GM23248 (cell line): Measurements from ENCODE around the gene LNX2. TPM values are rescaled to one million over a fixed set of nuclear protein-coding genes. Genes with fewer than 3 reads are reported as not detected.

Source experiments
- DNase-seq: peaks from one replicate; pipeline ENCODE4 v3.0.0-alpha.2; 2015
- H2AFZ ChIP-seq: fragments of 200-600 bp; sonication (generic); 2 replicates; pipeline ENCODE4 v1.6.1; 2016; ENCODE audit warnings: antibody characterized with exemption
- H3F3A ChIP-seq: fragments of 200-600 bp; sonication (generic); 2 replicates; pipeline ENCODE4 v1.6.1; 2016; ENCODE audit warnings: mild to moderate bottlenecking, antibody characterized with exemption, mixed run types; ENCODE audit not compliant: insufficient read depth
- H3K27ac ChIP-seq: fragments of 200-600 bp; sonication (generic); 2 replicates; pipeline ENCODE4 v1.5.1; 2016; ENCODE audit warnings: mild to moderate bottlenecking
- H3K27me3 ChIP-seq: fragments of 200-600 bp; sonication (generic); replicated peaks from 2 replicates; pipeline ENCODE4 v1.6.1; 2016; ENCODE audit warnings: mild to moderate bottlenecking; ENCODE audit not compliant: insufficient read depth
- H3K36me3 ChIP-seq: fragments of 200-600 bp; sonication (generic); 2 replicates; pipeline ENCODE4 v1.6.1; 2016; ENCODE audit warnings: low read depth, mild to moderate bottlenecking
- H3K4me1 ChIP-seq: fragments of 200-600 bp; sonication (generic); 2 replicates; pipeline ENCODE4 v1.6.1; 2016; ENCODE audit warnings: mild to moderate bottlenecking; ENCODE audit not compliant: insufficient read depth
- H3K4me2 ChIP-seq: fragments of 200-600 bp; sonication (generic); one replicate; pipeline ENCODE4 v1.6.1; 2016; ENCODE audit warnings: mild to moderate bottlenecking; ENCODE audit not compliant: unreplicated experiment
- H3K4me3 ChIP-seq: fragments of 200-600 bp; sonication (generic); 2 replicates; pipeline ENCODE4 v1.5.1; 2016; ENCODE audit warnings: mild to moderate bottlenecking
- H3K79me2 ChIP-seq: fragments of 200-600 bp; sonication (generic); 2 replicates; pipeline ENCODE4 v1.6.1; 2016; ENCODE audit warnings: mild to moderate bottlenecking; ENCODE audit not compliant: insufficient read depth
- H3K9ac ChIP-seq: fragments of 200-600 bp; sonication (generic); 2 replicates; pipeline ENCODE4 v1.6.1; 2016; ENCODE audit warnings: mild to moderate bottlenecking
- H3K9me2 ChIP-seq: fragments of 200-600 bp; sonication (generic); 2 replicates; pipeline ENCODE4 v1.6.1; 2016; ENCODE audit warnings: mixed run types, mild to moderate bottlenecking, moderate library complexity; ENCODE audit not compliant: insufficient read depth
- H3K9me3 ChIP-seq: fragments of 200-600 bp; sonication (generic); one replicate; pipeline ENCODE4 v1.6.1; 2017; ENCODE audit warnings: low read depth
- H4K20me1 ChIP-seq: fragments of 200-600 bp; sonication (generic); 2 replicates; pipeline ENCODE4 v1.6.0; 2016; ENCODE audit not compliant: insufficient read depth
- EZH2 ChIP-seq: fragments of 200-600 bp; sonication (generic); IDR thresholded peaks from 2 replicates; pipeline ENCODE4 v1.6.1; 2018; ENCODE audit warnings: antibody characterized with exemption, mild to moderate bottlenecking; ENCODE audit not compliant: insufficient read depth, poor library complexity, severe bottlenecking
- EZH2phosphoT487 ChIP-seq: fragments of 200-600 bp; sonication (generic); IDR thresholded peaks from 2 replicates; pipeline ENCODE4 v1.6.1; 2018; ENCODE audit warnings: antibody characterized with exemption, moderate library complexity, mild to moderate bottlenecking, low read depth; ENCODE audit not compliant: insufficient read depth
- WGBS, 2 experiments: methylation state at CpG; one replicate each; pipeline ENCODE4 v1.1.6; 2015 to 2017; ENCODE audit warnings: low lambda C conversion rate in 2 of 2, low coverage in 1 of 2; ENCODE audit errors: missing lambda C conversion rate in 2 of 2; 5-methylcytosine and 5-hydroxymethylcytosine counted together
- in situ Hi-C: fragments of 300-500 bp; cut with MboI; formaldehyde crosslinking; loops from 2 replicates; pipeline ENCODE4 v1.15.0; 2020
- polyA plus RNA-seq: library from polyadenylated mRNA; unstranded; fragments of >200 nt; fragmentation: Nextera tagmentation; extraction: Ambion mirVana; gene quantifications from 2 replicates; pipeline ENCODE4 v1.2.1, GENCODE V29; 2016
- total RNA-seq: library from RNA; depleted of rRNA; stranded (reverse); fragments of >200 nt; shearing (Covaris generic); gene quantifications from 2 replicates; pipeline ENCODE4 v1.2.3, GENCODE V29; 2014

LNX2 gene
- total and polyA plus RNA-seq, 2 experiments from 2014 or later, result 2.0 to 2.6 TPM

GRCh38 chr13:27549406-27549981 is 70.8 kb downstream of the LNX2 start:
- H3K27ac ChIP-seq, result no peak overlapping the region
- WGBS, 2 experiments, result 92 to 93% methylated on average over 8 of the region's 8 CpGs
- in situ Hi-C loops, result no loop called here
- H3K9me3 ChIP-seq, result no peaks in the 10 kb centered on the region
- H2AFZ ChIP-seq, result no peak overlapping the region
- no peak overlapping the region for H3K4me3 ChIP-seq
- H3K4me1 ChIP-seq, result no peaks in the 10 kb centered on the region
- H3K36me3 ChIP-seq, result no peaks in the 10 kb centered on the region
- H3K9me2 ChIP-seq, result no peaks in the 10 kb centered on the region
- H3K9ac ChIP-seq, result no peak overlapping the region
- no peak for DNase-seq
- H4K20me1 ChIP-seq, result no peaks in the 10 kb centered on the region
- TF ChIP-seq EZH2phosphoT487 (no peak), EZH2 (no peak)
- no peaks in the 10 kb centered on the region for H3K79me2 ChIP-seq
- H3K4me2 ChIP-seq, result no peak overlapping the region
- H3F3A ChIP-seq, result no peaks in the 10 kb centered on the region
- no peaks in the 10 kb centered on the region for H3K27me3 ChIP-seq

GRCh38 chr13:27542220-27542619 is 78.1 kb downstream of the LNX2 start:
- in situ Hi-C loops, result no loop called here
- Histone ChIP-seq H4K20me1 (no peaks in the 10 kb centered on the region), H3K9me3 (no peaks in the 10 kb centered on the region), H3K4me3 (no peak overlapping the region), H3K9ac (no peak overlapping the region), H3K27ac (no peak overlapping the region), H3K4me1 (no peaks in the 10 kb centered on the region), H3F3A (no peaks in the 10 kb centered on the region), H3K27me3 (no peaks in the 10 kb centered on the region), H3K36me3 (no peaks in the 10 kb centered on the region), H3K79me2 (no peaks in the 10 kb centered on the region), H3K4me2 (no peak overlapping the region), H3K9me2 (no peaks in the 10 kb centered on the region), H2AFZ (no peak overlapping the region)
- DNase-seq, result no peak
- 84 to 91% methylated on average over 3 of the region's 3 CpGs for WGBS, 2 experiments
- no peak for TF ChIP-seq EZH2
- no peak for TF ChIP-seq EZH2phosphoT487

- no peak overlapping the region for H3K9ac ChIP-seq
- no peak for DNase-seq
- H3K9me2 ChIP-seq, result no peaks in the 10 kb centered on the region
- H3K27me3 ChIP-seq, result no peaks in the 10 kb centered on the region
- H3K4me3 ChIP-seq, result no peak overlapping the region
- no peaks in the 10 kb centered on the region for H3F3A ChIP-seq
- no peak overlapping the region for H3K4me2 ChIP-seq
- H3K27ac ChIP-seq, result no peak overlapping the region
- 79 to 86% methylated on average over 3 of the region's 3 CpGs for WGBS, 2 experiments
- TF ChIP-seq EZH2, result no peak
- no peak for TF ChIP-seq EZH2phosphoT487
- H2AFZ ChIP-seq, result no peak overlapping the region
- H3K79me2 ChIP-seq, result no peaks in the 10 kb centered on the region
- in situ Hi-C loops, result no loop called here
- H3K9me3 ChIP-seq, result no peaks in the 10 kb centered on the region
- H3K36me3 ChIP-seq, result no peaks in the 10 kb centered on the region
- no peaks in the 10 kb centered on the region for H3K4me1 ChIP-seq
- no peaks in the 10 kb centered on the region for H4K20me1 ChIP-seq
Measured at GRCh38 chr13:27541386-27541785, 78.9 kb downstream of the LNX2 start.

DNA sequence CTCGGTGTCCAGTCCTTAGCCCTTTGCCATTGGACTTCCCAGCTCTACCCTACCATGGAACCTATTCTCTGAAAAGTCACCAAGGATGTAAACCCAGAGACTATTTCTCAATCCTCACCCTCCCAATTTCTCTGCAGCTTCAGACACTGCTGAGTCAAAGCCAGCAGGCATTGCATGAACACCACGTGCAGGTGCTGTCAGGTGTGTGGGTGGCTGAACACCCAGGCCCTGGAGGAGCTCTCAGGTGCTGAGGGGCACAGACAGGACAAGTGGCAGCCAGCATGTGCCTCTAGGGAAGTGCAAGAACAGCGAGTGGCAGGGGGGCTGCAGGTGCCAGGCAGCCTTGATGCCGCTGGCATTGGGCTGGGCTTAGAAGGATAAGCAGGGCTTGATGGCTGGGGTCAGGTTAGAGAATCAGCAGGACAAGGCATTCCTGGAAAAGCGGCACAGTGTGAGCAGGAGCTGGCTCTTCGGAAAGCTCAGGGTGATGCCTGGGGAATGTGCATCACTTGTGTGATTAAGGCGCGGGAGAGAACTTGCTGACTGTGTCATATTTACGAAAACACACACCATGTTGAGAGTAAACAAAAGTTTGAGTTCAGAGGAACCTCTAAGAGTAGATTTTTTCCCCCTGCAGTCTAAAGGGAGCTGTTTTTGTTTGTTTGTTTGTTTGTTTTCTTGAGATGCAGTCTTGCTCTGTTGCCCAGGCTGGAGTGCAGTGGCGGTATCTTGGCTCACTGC is 83.8 kb downstream of the LNX2 start:
- no peak overlapping the region for H3K27ac ChIP-seq
- TF ChIP-seq EZH2phosphoT487, result no peak
- no peak for TF ChIP-seq EZH2
- H3K4me3 ChIP-seq, result no peak overlapping the region
- no peak overlapping the region for H3K9ac ChIP-seq
- H3K4me1 ChIP-seq, result no peaks in the 10 kb centered on the region
- H3K9me3 ChIP-seq, result no peaks in the 10 kb centered on the region
- 82 to 85% methylated on average over 10 of the region's 10 CpGs for WGBS, 2 experiments
- no peaks in the 10 kb centered on the region for H3F3A ChIP-seq
- no peaks in the 10 kb centered on the region for H3K79me2 ChIP-seq
- H3K4me2 ChIP-seq, result no peak overlapping the region
- no peaks in the 10 kb centered on the region for H3K27me3 ChIP-seq
- DNase-seq, result no peak
- no peaks in the 10 kb centered on the region for H3K36me3 ChIP-seq
- no peak overlapping the region for H2AFZ ChIP-seq
- H4K20me1 ChIP-seq, result no peaks in the 10 kb centered on the region
- no peaks in the 10 kb centered on the region for H3K9me2 ChIP-seq
- in situ Hi-C loops, result no loop called here
